Activated T-cell treated with anti-CD3 and anti-CD28 coated beads, Interleukin-2, amount 50 U/mL, for 48 hours (primary cell): ENCODE results near the gene ACTA2.

Source experiments
- DNase-seq, 2 experiments: peaks; one replicate each; pipeline ENCODE4 v3.0.0-alpha.2; 2020

Gene ACTA2

DNA sequence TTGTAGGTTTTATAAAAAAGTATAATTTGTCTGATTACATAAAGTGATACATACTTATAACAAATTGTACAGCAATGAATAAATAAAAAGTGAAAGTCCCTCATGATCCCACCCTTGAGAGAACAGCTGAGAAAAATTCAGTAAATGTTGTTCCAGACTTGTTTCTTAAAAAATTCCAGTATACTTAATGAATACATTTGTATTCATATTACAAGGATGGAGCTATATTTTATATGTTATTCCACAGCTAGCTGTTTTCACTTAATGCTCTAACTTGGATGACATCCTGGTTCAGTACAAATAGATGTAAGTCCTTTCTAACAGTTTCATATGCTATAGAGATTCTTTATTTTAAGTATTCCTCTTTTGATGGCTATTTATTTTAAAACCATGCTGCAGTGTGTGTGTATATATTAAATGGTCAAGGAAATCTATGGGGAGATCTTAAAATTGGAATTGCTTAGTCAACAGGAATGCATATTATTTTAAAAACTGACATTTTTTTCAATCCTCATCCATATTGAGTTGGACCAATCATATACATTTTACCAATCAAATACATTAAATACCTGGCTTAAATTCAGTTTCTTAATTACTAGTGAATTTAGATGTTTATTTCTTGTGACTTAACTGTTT, 63.6 kb downstream of the ACTA2 start:
- no peak for DNase-seq

DNA sequence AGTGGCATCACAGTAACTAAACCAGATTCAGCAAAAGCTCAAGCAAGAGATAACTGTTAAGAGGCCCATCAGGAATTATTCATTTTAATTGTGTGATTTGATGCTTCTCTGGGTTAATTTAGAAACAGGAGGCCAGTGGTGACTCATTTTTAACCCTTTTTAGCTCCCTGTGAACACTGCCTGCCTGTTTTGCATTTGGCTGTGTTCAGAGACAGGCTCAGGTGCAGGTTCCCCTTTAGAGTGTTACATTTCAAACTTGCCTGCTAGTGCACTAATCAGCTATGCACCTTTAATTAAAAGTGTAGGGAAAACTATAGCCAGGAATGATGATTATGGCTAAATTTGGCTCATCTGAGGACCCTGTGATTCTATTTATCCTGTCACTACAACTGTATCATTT, 66.0 kb downstream of the ACTA2 start:
- no peak for DNase-seq
